Small intestine (tissue), 7 donors: ENCODE data around the gene ARAP1. TPM values are rescaled to one million over a fixed set of nuclear protein-coding genes. Genes with fewer than 3 reads are reported as not detected.

Source experiments
- DNase-seq, 2 donors: peaks; one replicate each; pipeline versions ENCODE4 v3.0.0 to v3.0.0-alpha.2; 2013
- FAIRE-seq: peaks from 2 replicates; lab custom pipeline; 2012; peaks lifted over from hg19 to GRCh38; lab: Jason Lieb, UNC
- H3K27ac ChIP-seq, 3 donors: one replicate each; pipeline ENCODE4 v1.5.1; 2013; ENCODE audit warnings: low read length in 2 of 3, mild to moderate bottlenecking in 2 of 3, control low read depth in 1 of 3, inconsistent platforms in 1 of 3, low read depth in 1 of 3, moderate library complexity in 1 of 3
- H3K27me3 ChIP-seq, 3 donors: one replicate each; pipeline ENCODE4 v1.6.1; 2013; ENCODE audit warnings: low read length in 3 of 3, inconsistent platforms in 1 of 3; ENCODE audit not compliant: control insufficient read depth in 3 of 3, insufficient read depth in 3 of 3
- H3K36me3 ChIP-seq, 3 donors: one replicate each; pipeline ENCODE4 v1.6.1; 2013; ENCODE audit warnings: low read length in 3 of 3, inconsistent platforms in 1 of 3, low read depth in 1 of 3, mild to moderate bottlenecking in 1 of 3, moderate library complexity in 1 of 3; ENCODE audit not compliant: control insufficient read depth in 3 of 3, insufficient read depth in 2 of 3
- H3K4me1 ChIP-seq, 3 donors: one replicate each; pipeline ENCODE4 v1.6.1; 2013; ENCODE audit warnings: low read length in 2 of 3, inconsistent platforms in 1 of 3, low read depth in 1 of 3, mild to moderate bottlenecking in 1 of 3, moderate library complexity in 1 of 3; ENCODE audit not compliant: control insufficient read depth in 3 of 3, insufficient read depth in 2 of 3
- H3K4me3 ChIP-seq, 3 donors: one replicate each; pipeline ENCODE4 v1.5.1; 2013; ENCODE audit warnings: low read length in 3 of 3, control low read depth in 1 of 3, inconsistent platforms in 1 of 3, low read depth in 1 of 3, mild to moderate bottlenecking in 1 of 3, moderate library complexity in 1 of 3
- H3K9me3 ChIP-seq, 2 donors: one replicate each; pipeline ENCODE4 v1.6.1; 2013; ENCODE audit warnings: low read depth in 1 of 2, low read length in 1 of 2; ENCODE audit not compliant: control insufficient read depth in 2 of 2, insufficient read depth in 1 of 2
- WGBS, 3 donors: extraction: QIAGEN DNeasy Blood & Tissue Kit; methylation state at CpG; one replicate each; pipeline ENCODE4 v1.1.7; 2013; 5-methylcytosine and 5-hydroxymethylcytosine counted together
- polyA plus RNA-seq, 4 donors: library from polyadenylated mRNA; stranded (reverse) in 3 of 4; unstranded in 1 of 4; fragments of 200-250 nt in 3 of 4; fragments of 120-200 nt in 1 of 4; gene quantifications; one replicate each; pipeline versions ENCODE4 v1.2.1 to v1.2.3, GENCODE V29; 2013
- donor health status: healthy with polysubstance abuse.
- donor health status: control.
- donor health status: control.
- donor health status: Bipolar disorder and iron deficiency.
- donor health status: healthy.

Gene ARAP1
- polyA plus RNA-seq, 4 donors, result 42.2 to 70.9 (median 53.2) TPM

- no peaks in the 10 kb centered on the region for H3K9me3 ChIP-seq
- peaks cover 0 to 78% (median 0%) of the 10 kb centered on the region in 3 donors for H3K4me1 ChIP-seq
- H3K27me3 ChIP-seq, result no peaks in the 10 kb centered on the region
- no peak overlapping the region for H3K4me3 ChIP-seq
- WGBS, 3 donors, result 49 to 72% (median 66%) methylated on average over 4 of the region's 4 CpGs
- no peak for DNase-seq
- FAIRE-seq, result no peak
- no peak overlapping the region for H3K27ac ChIP-seq
- H3K36me3 ChIP-seq, result peaks cover 0 to 93% (median 0%) of the 10 kb centered on the region in 3 donors
Measured at GRCh38 chr11:72771507-72771906, 19.3 kb upstream of the ARAP1 start.

DNA sequence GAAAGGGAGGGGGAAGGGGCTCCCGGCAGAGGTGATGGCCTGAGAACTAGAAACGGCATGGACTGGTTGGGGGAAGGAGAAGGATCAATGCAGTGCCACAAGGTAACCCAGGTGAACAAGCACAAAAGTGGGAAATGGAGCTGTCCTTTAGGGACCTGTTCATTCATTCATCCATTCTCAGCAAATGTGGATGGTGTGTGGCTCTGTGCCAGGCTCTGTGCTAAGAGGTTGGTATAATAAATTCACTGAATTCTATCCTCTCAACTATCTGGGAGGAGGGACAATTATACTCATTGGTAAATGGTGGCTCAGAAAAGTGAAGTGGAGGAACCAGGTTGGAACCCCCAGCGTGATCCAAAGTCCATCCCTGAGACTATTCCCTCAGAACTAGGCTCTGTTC lies 18.6 kb upstream of the ARAP1 start:
- Histone ChIP-seq H3K4me3 (no peak overlapping the region), H3K36me3 (peaks cover 0 to 91% (median 0%) of the 10 kb centered on the region in 3 donors), H3K27ac (no peak overlapping the region), H3K9me3 (no peaks in the 10 kb centered on the region), H3K4me1 (peaks cover 0 to 76% (median 0%) of the 10 kb centered on the region in 3 donors), H3K27me3 (no peaks in the 10 kb centered on the region)
- no peak for FAIRE-seq
- no peak for DNase-seq
- 75 to 76% (median 75%) methylated on average over 3 of the region's 3 CpGs for WGBS, 3 donors

GRCh38 chr11:72769680-72770079 lies 17.5 kb upstream of the ARAP1 start:
- H3K4me1 ChIP-seq, result peaks cover 0 to 74% (median 0%) of the 10 kb centered on the region in 3 donors
- FAIRE-seq, result no peak
- no peaks in the 10 kb centered on the region for H3K27me3 ChIP-seq
- no peak overlapping the region for H3K27ac ChIP-seq
- H3K9me3 ChIP-seq, result no peaks in the 10 kb centered on the region
- 49 to 68% (median 65%) methylated on average over 4 of the region's 4 CpGs for WGBS, 3 donors
- H3K36me3 ChIP-seq, result peaks cover 0 to 89% (median 0%) of the 10 kb centered on the region in 3 donors
- no peak overlapping the region for H3K4me3 ChIP-seq
- no peak for DNase-seq

DNA sequence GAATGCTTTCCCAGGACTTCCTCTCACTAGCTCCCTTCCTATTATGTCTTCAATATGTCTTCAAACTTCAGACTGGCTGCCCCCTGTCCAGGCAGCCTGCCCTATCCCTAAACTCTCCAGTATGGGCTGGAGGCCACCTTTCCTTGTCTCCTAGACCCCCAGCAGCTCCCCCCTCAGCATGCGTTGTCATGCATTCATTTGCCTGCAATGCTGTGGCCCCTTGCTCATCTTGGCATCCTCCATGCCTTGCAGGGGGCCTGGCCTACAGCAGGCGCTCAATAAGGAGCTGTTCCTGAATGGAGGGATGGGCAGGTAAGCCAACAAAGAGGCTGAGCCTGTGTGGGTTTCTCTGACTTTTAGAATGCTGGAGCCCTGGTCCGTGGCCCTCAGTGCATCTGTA lies 16.4 kb upstream of the ARAP1 start:
- Histone ChIP-seq H3K9me3 (no peaks in the 10 kb centered on the region), H3K36me3 (peaks cover 0 to 89% (median 0%) of the 10 kb centered on the region in 3 donors), H3K4me1 (peaks cover 0 to 75% (median 0%) of the 10 kb centered on the region in 3 donors), H3K4me3 (no peak overlapping the region), H3K27ac (no peak overlapping the region), H3K27me3 (no peaks in the 10 kb centered on the region)
- DNase-seq (no peak), FAIRE-seq (no peak)
- 87 to 89% (median 88%) methylated on average over 3 of the region's 3 CpGs for WGBS, 3 donors

GRCh38 chr11:72767203-72768062 lies 15.2 kb upstream of the ARAP1 start:
- no peak for FAIRE-seq
- Histone ChIP-seq H3K4me3 (no peak overlapping the region), H3K36me3 (peaks cover 0 to 85% (median 0%) of the 10 kb centered on the region in 3 donors), H3K4me1 (peaks cover 0 to 67% (median 0%) of the 10 kb centered on the region in 3 donors), H3K27ac (peak overlapping the region in 1 of 3 donors; percentile 54), H3K27me3 (no peaks in the 10 kb centered on the region), H3K9me3 (no peaks in the 10 kb centered on the region)
- no peak for DNase-seq
- 71 to 88% (median 74%) methylated on average over 4 of the region's 4 CpGs for WGBS, 3 donors

GRCh38 chr11:72766152-72766902 lies 14.1 kb upstream of the ARAP1 start:
- Histone ChIP-seq H3K27me3 (no peaks in the 10 kb centered on the region), H3K9me3 (no peaks in the 10 kb centered on the region), H3K4me1 (peaks cover 0 to 56% (median 0%) of the 10 kb centered on the region in 3 donors), H3K27ac (peak overlapping the region in 1 of 3 donors; percentile 54), H3K4me3 (no peak overlapping the region), H3K36me3 (peaks cover 0 to 80% (median 0%) of the 10 kb centered on the region in 3 donors)
- no peak for FAIRE-seq
- 48 to 70% (median 53%) methylated on average over 12 of the region's 12 CpGs for WGBS, 3 donors
- peak in 1 of 2 donors; percentile 44 for DNase-seq

GRCh38 chr11:72764503-72764902 lies 12.3 kb upstream of the ARAP1 start:
- Histone ChIP-seq H3K4me3 (no peak overlapping the region), H3K9me3 (no peaks in the 10 kb centered on the region), H3K36me3 (peaks cover 0 to 79% (median 0%) of the 10 kb centered on the region in 3 donors), H3K27me3 (no peaks in the 10 kb centered on the region), H3K27ac (peak overlapping the region in 2 of 3 donors; percentile 35 to 77), H3K4me1 (peaks cover 0 to 53% (median 0%) of the 10 kb centered on the region in 3 donors)
- FAIRE-seq, result no peak
- DNase-seq, result peak; percentile 76 to 88
- WGBS, 3 donors, result 10 to 61% (median 31%) methylated on average over 13 of the region's 13 CpGs

DNA sequence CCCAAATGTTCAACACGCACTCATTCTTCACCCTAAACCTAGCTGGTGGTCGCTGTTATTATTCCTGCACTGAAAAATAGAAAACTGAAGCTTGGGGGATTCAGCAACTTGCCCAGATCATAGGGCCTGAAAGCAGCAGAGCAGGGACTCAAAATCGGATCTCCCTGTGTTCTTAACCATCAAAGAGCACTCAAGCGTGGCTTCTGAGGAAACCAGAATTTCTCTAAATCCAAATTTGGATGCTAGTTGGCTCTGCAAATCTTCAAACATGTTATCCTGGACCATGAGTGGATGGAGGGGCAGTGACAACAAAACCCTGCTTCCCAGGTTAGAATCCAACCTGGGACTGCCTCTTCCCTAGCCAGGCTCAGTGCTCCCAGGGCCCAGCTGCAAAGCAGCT lies 11.6 kb upstream of the ARAP1 start:
- H3K36me3 ChIP-seq, result peaks cover 0 to 82% (median 0%) of the 10 kb centered on the region in 3 donors
- H3K27me3 ChIP-seq, result no peaks in the 10 kb centered on the region
- DNase-seq (no peak), FAIRE-seq (no peak)
- peak overlapping the region in 1 of 3 donors; percentile 77 for H3K27ac ChIP-seq
- no peak overlapping the region for H3K4me3 ChIP-seq
- H3K9me3 ChIP-seq, result no peaks in the 10 kb centered on the region
- H3K4me1 ChIP-seq, result peaks cover 0 to 55% (median 0%) of the 10 kb centered on the region in 3 donors
- 78 to 88% (median 85%) methylated on average over 4 of the region's 4 CpGs for WGBS, 3 donors
